SK-N-SH (cell line): ENCODE data around the gene OS9. TPM values are rescaled to one million over a fixed set of nuclear protein-coding genes. Genes with fewer than 3 reads are reported as not detected.

Experiments
- CTCF ChIA-PET: fragments of 300-600, 350-600 bp; formaldehyde crosslinking; extraction: SDS; loops from one replicate; lab custom pipeline; 2021; lab: Yijun Ruan, JAX
- POLR2A ChIA-PET: fragments of 350-600 bp; sonication (Branson Sonifier 250); formaldehyde crosslinking; extraction: SDS; loops from one replicate; lab custom pipeline; 2020; ENCODE audit warnings: antibody characterized with exemption, inconsistent platforms; lab: Yijun Ruan, JAX
- DNase-seq: peaks from one replicate; pipeline ENCODE4 v3.0.0; 2012
- H2AFZ ChIP-seq: fragments of 200-600 bp; sonication (generic); 2 replicates; pipeline ENCODE4 v1.8.1; 2016; ENCODE audit warnings: antibody characterized with exemption, mild to moderate bottlenecking, low read depth
- H3F3A ChIP-seq: fragments of 200-600 bp; sonication (generic); replicated peaks from 2 replicates; pipeline ENCODE3; 2016; ENCODE audit warnings: antibody characterized with exemption, mild to moderate bottlenecking; ENCODE audit not compliant: insufficient read depth
- H3K27ac ChIP-seq, 2 experiments: fragments of 200-500 bp in 1 of 2; fragments of 200-600 bp in 1 of 2; sonication (Bioruptor generic) in 1 of 2; sonication (generic), shearing (Covaris generic) in 1 of 2; 2 replicates each; pipeline versions ENCODE4 v1.5.1 to v1.6.1; 2014 to 2016; ENCODE audit warnings: low read depth in 2 of 2, inconsistent platforms in 1 of 2, low read length in 1 of 2, mild to moderate bottlenecking in 1 of 2, mixed read lengths in 1 of 2
- H3K27me3 ChIP-seq: fragments of 200-600 bp; sonication (generic), shearing (Covaris generic); 2 replicates; pipeline ENCODE4 v1.6.1; 2016; ENCODE audit warnings: mixed run types; ENCODE audit not compliant: insufficient read depth
- H3K36me3 ChIP-seq, 2 experiments: fragments of 200-500 bp in 1 of 2; fragments of 200-600 bp in 1 of 2; sonication (Bioruptor generic) in 1 of 2; sonication (generic) in 1 of 2; replicated peaks in 1 of 2; 2 replicates each; pipeline versions ENCODE3 to v1.5.1; 2014 to 2016; ENCODE audit warnings: low read length in 1 of 2, mild to moderate bottlenecking in 1 of 2; ENCODE audit not compliant: insufficient read depth in 2 of 2, control insufficient read depth in 1 of 2
- H3K4me1 ChIP-seq, 2 experiments: fragments of 200-500 bp in 1 of 2; fragments of 200-600 bp in 1 of 2; sonication (Bioruptor generic) in 1 of 2; sonication (generic), shearing (Covaris generic) in 1 of 2; 2 replicates each; pipeline versions ENCODE4 v1.5.1 to v1.6.1; 2014 to 2016; ENCODE audit warnings: low read depth in 1 of 2, low read length in 1 of 2, mixed run types in 1 of 2; ENCODE audit not compliant: insufficient read depth in 2 of 2, control insufficient read depth in 1 of 2
- H3K4me2 ChIP-seq: fragments of 200-600 bp; sonication (generic), shearing (Covaris generic); 2 replicates; pipeline ENCODE4 v1.6.1; 2017; ENCODE audit warnings: mixed run types
- H3K4me3 ChIP-seq, 2 experiments: fragments of 200-500 bp in 1 of 2; fragments of 200-600 bp in 1 of 2; sonication (Bioruptor generic) in 1 of 2; sonication (generic), shearing (Covaris generic) in 1 of 2; 2 replicates each; pipeline versions ENCODE4 v1.5.1 to v1.8.1; 2014 to 2016; ENCODE audit warnings: low read depth in 2 of 2, inconsistent platforms in 1 of 2, low read length in 1 of 2, mild to moderate bottlenecking in 1 of 2, mixed read lengths in 1 of 2, moderate library complexity in 1 of 2
- H3K79me2 ChIP-seq: fragments of 200-600 bp; sonication (generic); 2 replicates; pipeline ENCODE4 v1.8.1; 2017; ENCODE audit warnings: mild to moderate bottlenecking; ENCODE audit not compliant: insufficient read depth
- H3K9ac ChIP-seq: fragments of 200-600 bp; sonication (generic); 2 replicates; pipeline ENCODE4 v1.6.1; 2017; ENCODE audit warnings: mixed run types
- H3K9me2 ChIP-seq: fragments of 200-600 bp; sonication (generic); 2 replicates; pipeline ENCODE4 v1.6.1; 2017; ENCODE audit warnings: mixed run types
- H3K9me3 ChIP-seq: fragments of 200-600 bp; sonication (generic); 2 replicates; pipeline ENCODE4 v1.6.1; 2017; ENCODE audit warnings: mixed run types, mild to moderate bottlenecking, moderate library complexity
- H4K20me1 ChIP-seq: fragments of 200-600 bp; sonication (generic); 2 replicates; pipeline ENCODE4 v1.6.1; 2017; ENCODE audit warnings: mild to moderate bottlenecking, mixed run types; ENCODE audit not compliant: insufficient read depth
- CTCF ChIP-seq: fragments of 200-600 bp; sonication (generic); IDR thresholded peaks from 2 replicates; pipeline ENCODE4 v1.6.1; 2017; ENCODE audit warnings: antibody characterized with exemption, mild to moderate bottlenecking, moderate library complexity
- MAX ChIP-seq: IDR thresholded peaks from 2 replicates; pipeline ENCODE4 v1.4.0; 2012; ENCODE audit warnings: low read depth
- RAD21 ChIP-seq: IDR thresholded peaks from 2 replicates; pipeline ENCODE4 v1.6.1; 2012; ENCODE audit warnings: mild to moderate bottlenecking, low read length
- REST ChIP-seq: IDR thresholded peaks from 2 replicates; pipeline ENCODE4 v1.6.1; 2012; ENCODE audit warnings: mild to moderate bottlenecking, low read depth, low read length, moderate library complexity
- RXRA ChIP-seq: IDR thresholded peaks from 2 replicates; pipeline ENCODE4 v1.4.0; 2012; ENCODE audit warnings: low read depth, mild to moderate bottlenecking, borderline replicate concordance
- USF1 ChIP-seq: IDR thresholded peaks from 2 replicates; pipeline ENCODE4 v1.4.0; 2012; ENCODE audit warnings: low read depth, borderline replicate concordance
- WGBS: methylation state at CpG from one replicate; pipeline ENCODE4 v1.1.6; 2017; ENCODE audit warnings: low lambda C conversion rate; 5-methylcytosine and 5-hydroxymethylcytosine counted together
- polyA plus RNA-seq, 3 experiments: library from polyadenylated mRNA; depleted of rRNA; stranded (reverse); fragments of >200 nt; gene quantifications; 2 replicates each; pipeline ENCODE4 v1.2.3, GENCODE V29; 2012

OS9 gene
- polyA plus RNA-seq, 1 of the 3 experiments (the other 2 are of a cell fraction), result 280 TPM

GRCh38 chr12:57726884-57727757 is 33.2 kb downstream of the OS9 start:
- Histone ChIP-seq H3K79me2 (no peaks in the 10 kb centered on the region), H3K36me3 (peaks cover 3 to 13% of the 10 kb centered on the region in 2 experiments), H3K4me2 (peak overlapping the region; percentile 85), H3K4me1 (peaks cover 0 to 8% of the 10 kb centered on the region in 2 experiments; a peak in 1 of 4 replicates), H4K20me1 (no peaks in the 10 kb centered on the region), H3K9me2 (no peaks in the 10 kb centered on the region), H3K4me3 (peak overlapping the region; percentile 76 to 79), H2AFZ (peak overlapping the region; percentile 89; the same call in 1 of the 2 replicates), H3K27me3 (no peaks in the 10 kb centered on the region), H3K27ac (peak overlapping the region in 1 of 2 experiments; percentile 82; a peak in 1 of 4 replicates), H3K9ac (peak overlapping the region; percentile 82; the same call in 1 of the 2 replicates), H3F3A (peaks cover 18% of the 10 kb centered on the region), H3K9me3 (no peaks in the 10 kb centered on the region)
- no peak for DNase-seq
- POLR2A ChIA-PET, result interaction anchor here (1.5 to 3.6 kb wide), 3 partner anchors 9 to 25 kb away, joined by 7 to 21 read pairs (median 18); partner anchors contain the start of genes CDK4 and TSPAN31
- no peak for TF ChIP-seq RAD21
- 0 out of 2 replicates have a peak, but pooled peaks have one; percentile 0 for TF ChIP-seq MAX
- no peak for TF ChIP-seq RXRA
- peak; percentile 86 for TF ChIP-seq REST
- TF ChIP-seq CTCF, result 0 out of 2 replicates have a peak, but pooled peaks have one; percentile 18
- TF ChIP-seq USF1, result no peak
- CTCF ChIA-PET, result interaction anchor here (1.2 to 9.4 kb wide), 16 partner anchors 9 to 144 kb away, joined by 3 to 133 read pairs (median 6); partner anchors contain the start of genes AGAP2, B4GALNT1, CDK4 and OS9
- 77% methylated on average over 59 of the region's 76 CpGs for WGBS
